Measurements from ENCODE around the gene DPH7.
"Not testable (repeated sequence)": the region's sequence is repeated elsewhere in the genome, so short reads cannot be mapped to it uniquely, and the experiment has no call there.

DPH7 gene

GRCh38 chr9:137578518-137579258, at the start of gene DPH7:
Gene DPH7, minus strand, starts transcription at chr9:137578925. Its CDS starts 148 bp downstream, at chr9:137578777.
- DNase-seq (ENCODE audit: low read depth in 2 of 2) = peak; percentile 89 to 98

DNA sequence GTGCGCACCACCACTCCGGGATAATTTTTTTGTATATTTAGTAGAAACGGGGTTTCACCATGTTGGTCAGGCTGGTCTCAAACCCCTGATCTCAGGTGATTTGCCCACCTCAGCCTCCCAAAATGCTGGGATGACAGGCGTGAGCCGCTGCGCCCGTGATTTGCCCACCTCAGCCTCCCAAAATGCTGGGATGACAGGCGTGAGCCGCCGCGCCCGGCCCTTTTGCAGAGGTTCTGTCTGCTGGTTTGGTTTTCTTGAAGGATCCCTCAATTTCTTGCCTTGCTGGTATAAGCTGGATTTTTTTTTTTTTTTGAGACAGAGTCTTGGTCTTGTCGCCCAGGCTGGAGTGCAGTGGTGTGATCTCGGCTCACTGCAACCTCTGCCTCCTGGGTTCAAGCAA, 48.7 kb upstream of the DPH7 start:
- not testable (repeated sequence) for DNase-seq (ENCODE audit: low read depth in 2 of 2)

DNA sequence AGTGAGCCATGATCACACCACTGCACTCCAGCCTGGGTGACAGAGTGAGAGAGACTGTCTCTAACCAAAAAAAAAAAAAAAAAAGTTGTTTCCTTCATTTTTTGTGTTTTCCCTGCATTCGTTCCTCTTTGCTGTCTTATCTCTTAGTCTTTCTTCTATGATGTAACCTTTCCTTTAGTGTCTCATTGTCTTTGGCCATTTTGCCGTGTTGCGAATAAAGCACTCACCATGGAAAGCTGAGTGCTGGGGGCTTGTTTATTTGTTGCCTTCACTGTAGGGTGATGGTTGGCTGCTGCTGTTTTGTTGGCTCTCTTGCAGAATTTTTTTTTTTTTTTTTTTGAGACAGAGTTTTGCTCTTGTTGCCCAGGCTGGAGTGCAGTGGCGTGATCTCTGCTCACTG, 47.7 kb upstream of the DPH7 start:
- DNase-seq (ENCODE audit: low read depth in 2 of 2) = no peak

DNA sequence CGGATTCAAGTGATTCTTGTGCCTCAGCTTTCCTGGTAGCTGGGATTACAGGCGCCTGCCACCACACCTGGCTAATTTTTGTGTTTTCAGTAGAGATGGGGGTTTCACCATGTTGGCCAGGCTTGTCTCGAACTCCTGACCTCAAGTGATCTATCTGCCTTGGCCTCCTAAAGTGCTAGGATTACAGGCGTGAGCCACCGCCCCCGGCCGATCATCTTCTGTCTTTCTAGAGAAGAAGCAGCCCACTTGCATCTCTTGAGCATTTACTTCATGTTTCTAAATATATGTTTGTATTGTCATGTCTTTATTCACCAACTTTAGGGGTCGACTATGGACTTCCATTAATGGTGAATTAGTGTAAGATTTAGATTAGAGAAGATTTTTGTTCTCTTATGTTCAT, 43.5 kb upstream of the DPH7 start:
- DNase-seq (ENCODE audit: low read depth in 2 of 2) = not testable (repeated sequence)

GRCh38 chr9:137621131-137621757, 42.5 kb upstream of the DPH7 start:
- DNase-seq (ENCODE audit: low read depth in 2 of 2) = no peak

DNA sequence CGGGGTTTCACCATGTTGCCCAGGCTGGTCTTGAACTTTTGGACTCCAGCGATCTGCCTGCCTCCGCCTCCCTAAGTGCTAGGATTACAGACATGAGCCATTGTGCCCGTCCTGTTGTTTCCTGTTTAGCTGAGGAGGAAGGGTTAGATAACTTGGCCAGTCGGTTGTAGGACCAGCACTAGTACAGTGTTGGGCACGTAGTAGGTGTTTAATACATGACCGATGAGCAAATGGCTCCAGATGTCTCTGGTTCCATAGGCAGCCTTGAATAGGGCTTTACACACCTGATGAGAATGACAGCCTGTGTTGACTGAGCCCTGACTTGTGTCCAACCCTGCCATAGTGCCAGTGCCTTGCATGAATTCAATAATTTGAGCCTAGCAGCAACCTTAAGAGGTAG, 41.9 kb upstream of the DPH7 start:
- no peak for DNase-seq (ENCODE audit: low read depth in 2 of 2)

DNA sequence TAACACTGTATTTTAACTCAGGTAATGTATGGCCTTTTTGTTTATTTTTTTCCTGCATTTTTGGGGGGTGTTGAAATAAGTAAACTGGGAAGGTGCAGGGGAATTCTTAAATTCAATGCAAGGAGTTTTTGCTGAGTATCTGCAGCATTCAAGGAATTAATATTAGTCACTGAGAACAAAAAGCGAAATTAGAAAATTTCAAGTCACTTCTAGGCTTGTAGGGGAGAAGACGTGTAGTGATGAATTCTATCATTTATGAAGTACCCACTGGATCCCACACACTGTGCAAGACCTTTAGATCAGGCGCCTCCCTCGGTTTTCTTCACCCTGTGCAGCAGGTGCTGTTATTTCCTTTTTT, 41.3 kb upstream of the DPH7 start:
- no peak for DNase-seq (ENCODE audit: low read depth in 2 of 2)

DNA sequence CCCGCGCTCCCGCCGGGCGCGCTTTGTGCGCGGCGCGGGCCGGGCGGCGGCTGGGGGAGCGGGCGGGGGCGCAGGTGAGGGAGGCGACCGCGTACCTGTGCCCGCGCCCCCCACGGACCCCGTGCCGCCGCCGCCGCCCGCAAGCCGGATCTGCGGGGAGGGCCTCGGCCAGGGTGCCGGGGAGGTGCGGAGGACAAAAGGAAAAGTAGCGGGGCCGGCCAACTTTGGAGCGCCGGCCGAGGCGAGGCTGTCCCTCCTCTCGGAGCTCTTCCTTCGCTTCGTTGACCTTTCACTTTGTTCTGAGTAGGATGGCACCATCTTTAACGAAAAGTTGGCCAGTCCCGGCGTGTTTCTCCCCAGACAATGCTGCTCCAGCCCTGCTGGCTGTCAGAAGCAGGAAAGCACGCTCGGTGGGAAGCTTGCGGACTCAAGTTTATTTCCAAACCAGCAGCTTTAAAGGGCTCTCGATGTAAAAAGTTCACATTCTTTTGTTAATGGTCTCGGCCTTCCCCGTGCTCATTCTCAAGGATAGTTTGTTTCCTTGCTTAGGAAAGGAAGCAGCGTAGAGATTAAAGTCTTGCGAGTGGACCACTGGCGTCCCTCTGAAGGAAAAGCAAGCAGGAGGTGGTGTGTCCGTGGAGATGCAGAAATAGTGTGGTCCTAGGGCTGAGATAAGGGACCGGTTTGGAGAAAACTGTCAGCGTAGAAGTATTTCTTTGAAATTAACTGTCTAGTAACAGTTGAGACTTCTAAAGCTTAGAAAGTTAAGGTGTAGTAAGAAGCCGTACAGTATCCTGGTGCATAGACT, 40.7 kb upstream of the DPH7 start:
- DNase-seq (ENCODE audit: low read depth in 2 of 2) = no peak

GRCh38 chr9:137618105-137619067, 39.7 kb upstream of the DPH7 start, which contains the start of gene EHMT1:
Gene EHMT1, plus strand, starts transcription at chr9:137619005. Its CDS starts 24 bp downstream, at chr9:137619029.
- DNase-seq (ENCODE audit: low read depth in 2 of 2) = peak; percentile 86 to 90

DNA sequence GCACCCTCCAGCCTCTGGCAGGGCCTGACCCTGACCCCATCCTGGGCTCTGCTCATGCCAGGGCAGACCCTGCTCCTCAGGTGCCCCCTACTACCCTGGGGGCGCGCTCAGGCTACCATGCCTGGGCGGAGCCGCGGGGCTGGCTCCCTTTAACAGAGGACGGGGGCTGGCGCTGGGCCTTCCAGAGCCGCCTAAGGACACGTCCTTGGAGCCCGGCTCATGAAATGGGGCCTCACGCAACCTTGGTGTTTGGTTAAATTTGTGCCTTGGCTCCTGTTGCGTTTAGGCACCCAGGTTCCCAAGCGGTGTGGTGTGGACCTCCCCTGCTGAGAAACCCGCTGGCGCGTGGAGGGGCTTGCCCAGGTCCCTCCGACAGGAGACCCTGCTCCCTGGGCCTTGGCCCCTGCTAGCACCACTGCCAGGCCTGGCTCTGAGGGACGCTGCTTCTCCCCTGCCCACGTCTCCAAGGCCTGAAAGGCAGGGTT, 36.7 kb upstream of the DPH7 start:
- no peak for DNase-seq (ENCODE audit: low read depth in 2 of 2)

GRCh38 chr9:137614631-137615386, 36.1 kb upstream of the DPH7 start:
- DNase-seq (ENCODE audit: low read depth in 2 of 2) = no peak

- no peak for DNase-seq (ENCODE audit: low read depth in 2 of 2)
Observed at GRCh38 chr9:137613738-137614523, 35.2 kb upstream of the DPH7 start.

GRCh38 chr9:137613259-137613658, 34.5 kb upstream of the DPH7 start:
- DNase-seq (ENCODE audit: low read depth in 2 of 2) = no peak

- DNase-seq (ENCODE audit: low read depth in 2 of 2) = no peak
Observed at GRCh38 chr9:137612741-137613142, 34.0 kb upstream of the DPH7 start.

DNA sequence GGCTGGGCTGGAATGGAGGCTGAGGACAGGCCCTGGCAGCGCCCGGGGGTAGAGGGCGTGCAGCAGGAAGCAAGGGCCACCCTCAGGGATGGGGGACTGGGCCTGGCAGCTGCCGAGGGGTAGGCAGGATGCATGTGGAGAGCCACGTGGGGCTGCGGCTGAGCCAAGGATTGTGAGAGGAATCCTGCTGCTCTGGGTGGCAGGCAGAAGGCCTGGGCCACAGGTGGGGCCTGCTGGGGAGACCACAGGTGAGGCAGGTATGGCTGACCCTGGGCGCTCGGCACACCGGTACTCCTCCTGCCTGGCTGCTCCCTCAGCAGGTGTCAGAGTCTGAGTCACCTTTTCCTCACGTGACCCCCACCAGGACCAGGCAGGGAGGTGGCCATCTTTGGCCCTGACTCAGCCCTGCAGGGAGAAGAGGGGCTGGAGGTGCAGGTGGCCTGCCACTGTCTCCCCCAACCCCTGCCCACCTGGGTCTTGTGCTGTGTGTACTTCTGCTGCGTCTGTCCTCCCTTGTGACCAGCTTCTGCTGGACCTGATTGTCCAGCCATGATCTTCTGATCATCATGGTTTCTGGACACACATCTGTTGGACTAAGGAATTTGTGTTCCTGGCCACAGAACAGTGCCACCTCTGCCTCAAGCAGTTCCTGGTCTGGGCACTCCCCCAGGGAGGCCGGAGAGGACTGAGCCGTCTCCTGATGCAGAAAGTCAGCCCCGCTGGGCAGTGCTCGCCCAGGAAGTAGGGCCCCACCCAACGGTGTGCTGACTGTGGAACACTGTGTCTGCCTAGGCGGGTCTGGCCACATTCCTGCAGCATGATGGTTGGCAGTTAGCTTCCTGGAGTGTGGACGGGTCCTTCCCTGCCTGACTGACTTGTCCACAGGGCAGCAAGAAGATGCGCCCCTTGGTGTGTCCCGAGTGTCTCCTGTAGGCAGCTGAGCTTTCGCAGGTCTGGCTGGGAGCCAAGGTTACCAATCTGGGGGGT, 33.2 kb upstream of the DPH7 start:
- no peak for DNase-seq (ENCODE audit: low read depth in 2 of 2)

DNA sequence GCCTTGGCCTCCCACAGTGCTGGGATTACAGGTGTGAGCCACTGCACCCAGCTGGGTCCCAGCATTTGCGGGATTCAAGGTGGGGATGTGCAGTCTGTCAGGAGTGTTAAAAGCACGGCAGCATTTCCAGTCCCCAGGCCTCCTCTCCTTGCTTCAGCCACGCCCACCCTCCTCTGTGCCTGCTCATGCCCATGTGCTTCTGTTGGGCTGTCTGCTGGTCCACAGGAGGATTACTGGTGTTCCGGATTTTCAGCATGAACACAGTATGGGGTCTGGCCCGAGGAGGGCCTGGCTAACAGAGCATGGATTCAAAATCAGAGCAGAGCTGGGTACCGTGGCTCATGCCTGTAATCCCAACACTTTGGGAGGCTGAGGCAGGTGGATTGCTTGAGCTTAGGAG, 32.2 kb upstream of the DPH7 start:
- no peak for DNase-seq (ENCODE audit: low read depth in 2 of 2)

DNA sequence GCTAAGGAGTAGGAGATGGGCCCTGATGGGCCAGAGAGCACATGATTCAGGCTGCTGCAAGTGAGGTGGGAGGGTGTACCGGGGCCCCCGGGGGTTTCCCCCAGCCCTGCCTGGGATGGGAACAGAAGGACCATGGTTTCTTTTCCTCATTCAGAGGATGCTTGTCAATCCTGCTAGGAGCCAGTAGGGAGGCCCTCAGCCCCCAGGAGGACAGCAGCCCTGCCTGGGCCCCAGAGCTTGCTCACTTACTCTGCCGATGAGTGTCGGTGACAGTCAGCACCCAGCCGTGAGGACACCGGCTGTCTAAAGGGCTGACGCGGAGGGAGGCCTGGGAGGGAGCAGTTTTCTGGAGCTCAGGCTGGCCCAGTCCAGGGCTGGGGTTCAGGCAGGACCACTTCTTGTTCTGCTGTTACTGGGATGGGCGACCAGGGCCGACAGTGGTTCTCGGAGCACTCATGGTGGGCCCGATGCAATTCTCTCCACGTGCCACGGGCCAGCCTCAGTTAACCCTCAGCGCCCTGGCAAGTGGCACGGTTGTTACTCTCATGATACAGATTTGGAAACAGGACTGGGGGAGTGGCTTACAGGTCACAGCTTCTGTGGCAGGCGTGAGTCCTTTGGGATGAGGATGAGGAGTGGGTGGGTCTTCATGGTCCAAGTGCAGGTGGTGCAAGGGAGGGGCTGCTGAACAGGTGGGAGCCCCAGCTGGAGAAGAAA, 28.6 kb upstream of the DPH7 start:
- DNase-seq (ENCODE audit: low read depth in 2 of 2) = no peak

GRCh38 chr9:137606734-137607138, 28.0 kb upstream of the DPH7 start:
- no peak for DNase-seq (ENCODE audit: low read depth in 2 of 2)

Measured in stimulated activated CD4-positive, alpha-beta T cell treated with anti-CD3 and anti-CD28 coated beads, Interleukin-1b, Interleukin-23, amount 100 ng/mL, for 4 hours (primary cell).